ENCODE data around the gene NIT1.

The NIT1 gene

DNA sequence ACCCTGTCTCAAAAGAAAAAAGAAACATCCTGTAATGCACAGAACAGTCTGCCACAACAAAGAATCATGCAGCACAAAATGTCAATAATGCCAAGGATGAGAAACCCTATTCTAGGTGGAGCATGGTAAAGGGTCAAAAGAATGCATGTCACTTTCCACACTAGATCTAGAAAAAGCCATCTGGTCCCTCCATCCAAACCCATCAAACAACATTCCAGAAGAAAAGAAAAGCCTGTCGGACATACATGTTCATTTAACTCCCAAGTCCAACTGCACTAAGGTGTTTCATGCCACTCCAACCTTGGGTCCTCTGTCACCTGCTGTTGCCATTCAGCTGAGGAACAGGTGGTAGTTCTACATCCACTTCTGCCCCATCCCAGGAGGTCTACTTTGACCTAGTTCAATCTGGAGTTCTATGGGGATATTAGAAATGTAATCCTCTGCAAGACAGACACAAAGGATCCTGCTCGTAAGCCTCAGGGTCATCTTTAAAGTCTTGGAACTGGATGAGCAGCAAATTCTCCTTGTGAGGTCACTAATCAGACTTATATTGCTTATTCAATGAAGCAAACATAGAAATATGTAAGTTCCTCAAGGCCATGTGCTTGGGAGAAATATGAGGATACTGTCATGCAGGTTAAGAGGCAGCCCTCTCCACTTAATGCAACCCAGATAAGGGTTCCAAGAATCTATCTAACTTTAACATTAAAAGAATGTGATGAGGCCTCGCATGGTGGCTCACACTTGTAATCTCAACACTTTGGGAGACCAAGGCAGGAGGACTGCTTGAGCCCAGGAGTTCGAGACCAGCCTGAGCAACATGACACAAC is 10.9 kb downstream of the NIT1 start:
- no peak for DNase-seq
- H3K27ac ChIP-seq, result no peak overlapping the region
- intact Hi-C loops (cut with DNase I; ENCODE audit: low total_unique reads), result no loop called here
- no peaks in the 10 kb centered on the region for H3K9me3 ChIP-seq
- no peak overlapping the region for H3K4me3 ChIP-seq
- H3K4me1 ChIP-seq, result peaks cover 0 to 52% (median 33%) of the 10 kb centered on the region in 4 donors
- H3K36me3 ChIP-seq, result peaks cover 21 to 61% (median 52%) of the 10 kb centered on the region in 3 donors
- TF ChIP-seq, protein P1, sequence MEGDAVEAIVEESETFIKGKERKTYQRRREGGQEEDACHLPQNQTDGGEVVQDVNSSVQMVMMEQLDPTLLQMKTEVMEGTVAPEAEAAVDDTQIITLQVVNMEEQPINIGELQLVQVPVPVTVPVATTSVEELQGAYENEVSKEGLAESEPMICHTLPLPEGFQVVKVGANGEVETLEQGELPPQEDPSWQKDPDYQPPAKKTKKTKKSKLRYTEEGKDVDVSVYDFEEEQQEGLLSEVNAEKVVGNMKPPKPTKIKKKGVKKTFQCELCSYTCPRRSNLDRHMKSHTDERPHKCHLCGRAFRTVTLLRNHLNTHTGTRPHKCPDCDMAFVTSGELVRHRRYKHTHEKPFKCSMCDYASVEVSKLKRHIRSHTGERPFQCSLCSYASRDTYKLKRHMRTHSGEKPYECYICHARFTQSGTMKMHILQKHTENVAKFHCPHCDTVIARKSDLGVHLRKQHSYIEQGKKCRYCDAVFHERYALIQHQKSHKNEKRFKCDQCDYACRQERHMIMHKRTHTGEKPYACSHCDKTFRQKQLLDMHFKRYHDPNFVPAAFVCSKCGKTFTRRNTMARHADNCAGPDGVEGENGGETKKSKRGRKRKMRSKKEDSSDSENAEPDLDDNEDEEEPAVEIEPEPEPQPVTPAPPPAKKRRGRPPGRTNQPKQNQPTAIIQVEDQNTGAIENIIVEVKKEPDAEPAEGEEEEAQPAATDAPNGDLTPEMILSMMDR (IDR thresholded peaks at IDR 0.05), result no peak
- no peaks in the 10 kb centered on the region for H3K27me3 ChIP-seq

DNA sequence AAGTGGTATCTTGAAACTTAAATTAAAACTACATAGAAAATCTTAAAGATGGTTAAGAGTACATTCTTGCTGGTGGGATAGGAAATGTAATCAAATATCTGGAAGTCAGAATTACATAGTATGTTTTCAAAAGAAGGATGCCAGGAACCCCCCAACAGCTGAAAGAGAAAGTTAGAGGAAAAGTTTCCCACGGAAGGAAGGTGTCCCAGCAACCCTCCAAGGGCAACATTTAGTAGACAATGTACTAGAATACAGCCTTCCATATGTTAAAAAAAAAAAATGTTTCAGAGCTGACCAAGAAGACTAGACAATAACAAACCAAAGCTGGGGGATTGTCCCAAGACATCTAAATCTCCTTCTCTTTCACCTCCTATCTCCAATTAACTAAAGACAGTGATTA is 12.4 kb downstream of the NIT1 start:
- TF ChIP-seq, protein P1 (IDR thresholded peaks at IDR 0.05), result no peak
- no peak overlapping the region for H3K4me3 ChIP-seq
- peaks cover 0 to 64% (median 40%) of the 10 kb centered on the region in 4 donors for H3K4me1 ChIP-seq
- H3K27ac ChIP-seq, result peak overlapping the region in 1 of 2 donors; percentile 91
- peaks cover 13 to 46% (median 40%) of the 10 kb centered on the region in 3 donors for H3K36me3 ChIP-seq
- H3K9me3 ChIP-seq, result no peaks in the 10 kb centered on the region
- H3K27me3 ChIP-seq, result no peaks in the 10 kb centered on the region
- intact Hi-C loops (cut with DNase I; ENCODE audit: low total_unique reads), result no loop called here
- DNase-seq, result no peak

GRCh38 chr1:161131523-161132409 is 13.9 kb downstream of the NIT1 start:
- TF ChIP-seq, protein P1 (IDR thresholded peaks at IDR 0.05), result no peak
- Histone ChIP-seq H3K27ac (peak overlapping the region; percentile 89 to 91), H3K4me1 (peaks cover 0 to 64% (median 40%) of the 10 kb centered on the region in 4 donors), H3K27me3 (no peaks in the 10 kb centered on the region), H3K36me3 (peaks cover 13 to 31% (median 26%) of the 10 kb centered on the region in 3 donors), H3K9me3 (no peaks in the 10 kb centered on the region), H3K4me3 (peak overlapping the region; percentile 74 to 85)
- intact Hi-C loops (cut with DNase I; ENCODE audit: low total_unique reads), result no loop called here
- DNase-seq, result no peak

GRCh38 chr1:161132410-161133219 is 14.7 kb downstream of the NIT1 start, which contains the start of gene DEDD:
TSS of gene DEDD (minus strand) at chr1:161132667. CDS start at chr1:161124462, 8,205 bp downstream.
- TF ChIP-seq, protein P1 (IDR thresholded peaks at IDR 0.05), result no peak
- Histone ChIP-seq H3K27ac (peak within 1 kb of the TSS; percentile 89 to 91), H3K4me1 (peaks cover 0 to 58% (median 40%) of the 10 kb centered on the region in 4 donors), H3K9me3 (no peaks in the 10 kb centered on the region), H3K27me3 (no peaks in the 10 kb centered on the region), H3K36me3 (peaks cover 13 to 23% (median 17%) of the 10 kb centered on the region in 3 donors), H3K4me3 (peak within 1 kb of the TSS; percentile 74 to 85)
- intact Hi-C loops (cut with DNase I; ENCODE audit: low total_unique reads), result no loop called here
- peak; percentile 98 for DNase-seq

GRCh38 chr1:161133220-161133740 is 15.4 kb downstream of the NIT1 start:
- peak overlapping the region; percentile 74 to 85 for H3K4me3 ChIP-seq
- peak overlapping the region; percentile 89 to 91 for H3K27ac ChIP-seq
- no peaks in the 10 kb centered on the region for H3K27me3 ChIP-seq
- H3K9me3 ChIP-seq, result no peaks in the 10 kb centered on the region
- TF ChIP-seq, protein P1 (IDR thresholded peaks at IDR 0.05), result no peak
- DNase-seq, result no peak
- intact Hi-C loops (cut with DNase I; ENCODE audit: low total_unique reads), result no loop called here
- peaks cover 0 to 52% (median 38%) of the 10 kb centered on the region in 4 donors for H3K4me1 ChIP-seq
- peaks cover 11 to 16% (median 13%) of the 10 kb centered on the region in 3 donors for H3K36me3 ChIP-seq
